Uterus (tissue), 4 donors: Measurements from ENCODE around the gene CATSPERE. TPM values are rescaled to one million over a fixed set of nuclear protein-coding genes. Genes with fewer than 3 reads are reported as not detected.

ENCODE experiments used
- DNase-seq, 2 donors: peaks; one replicate each; pipeline ENCODE4 v3.0.0-alpha.2; 2019 to 2020
- H3K27ac ChIP-seq, 2 donors: fragments of 200-600 bp; sonication (generic); 1 replicate in 1 of 2; 2 replicates in 1 of 2; pipeline ENCODE4 v1.5.1; 2016 to 2018
- H3K27me3 ChIP-seq, 2 donors: fragments of 200-600 bp; sonication (generic); one replicate each; pipeline ENCODE4 v1.5.1; 2018 to 2019; ENCODE audit warnings: control low read depth in 1 of 2
- H3K36me3 ChIP-seq, 2 donors: fragments of 200-600 bp; sonication (generic); one replicate each; pipeline ENCODE4 v1.5.1; 2019; ENCODE audit warnings: control low read depth in 1 of 2
- H3K4me1 ChIP-seq, 2 donors: fragments of 200-600 bp; sonication (generic); one replicate each; pipeline ENCODE4 v1.5.1; 2018 to 2019; ENCODE audit warnings: control low read depth in 1 of 2
- H3K4me3 ChIP-seq, 2 donors: fragments of 200-600 bp; sonication (generic); 1 replicate in 1 of 2; 2 replicates in 1 of 2; pipeline ENCODE4 v1.5.1; 2018 to 2019; ENCODE audit warnings: mild to moderate bottlenecking in 1 of 2
- H3K9me3 ChIP-seq, 2 donors: fragments of 200-600 bp; sonication (generic); one replicate each; pipeline ENCODE4 v1.5.1; 2019; ENCODE audit warnings: control low read depth in 1 of 2
- CTCF ChIP-seq, 4 experiments: fragments of 200-600 bp in 2 of 4; fragments of 450-650 bp in 2 of 4; sonication (generic) in 2 of 4; IDR thresholded peaks; one replicate each; pipeline ENCODE4 v1.5.1; 2016 to 2019; ENCODE audit warnings: antibody characterized with exemption in 4 of 4, mild to moderate bottlenecking in 2 of 4, moderate library complexity in 1 of 4
- POLR2A ChIP-seq, 2 donors: fragments of 450-650 bp; IDR thresholded peaks; one replicate each; pipeline ENCODE4 v1.6.1; 2016; ENCODE audit warnings: antibody characterized with exemption in 2 of 2, mild to moderate bottlenecking in 1 of 2, moderate library complexity in 1 of 2
- intact Hi-C: fragments of 100-400 bp; cut with DNase I; formaldehyde crosslinking; loops from one replicate; pipeline ENCODE4 v1.15.1; 2023; ENCODE audit warnings: low total_unique reads
- total RNA-seq, 4 donors: library from RNA; depleted of rRNA in 3 of 4; stranded (reverse); fragments of >200 nt in 3 of 4; gene quantifications; one replicate each; pipeline versions ENCODE4 v1.1.0 to v1.2.4, GENCODE V29; 2014 to 2023
- donor health status: DM: yes; HTN: yes; CAD: no.

The CATSPERE gene
- total RNA-seq, 4 donors from 2014 or later = 2.7 to 16.8 (median 4.3) TPM

GRCh38 chr1:244502630-244503029 lies 41.6 kb downstream of the CATSPERE start:
- intact Hi-C loops = no loop called here
- Histone ChIP-seq H3K4me1 (no peaks in the 10 kb centered on the region), H3K27me3 (no peaks in the 10 kb centered on the region), H3K4me3 (no peak overlapping the region), H3K9me3 (no peaks in the 10 kb centered on the region), H3K27ac (no peak overlapping the region), H3K36me3 (no peaks in the 10 kb centered on the region)
- no peak for TF ChIP-seq POLR2A (IDR thresholded peaks at IDR 0.05)
- no peak for TF ChIP-seq CTCF (IDR thresholded peaks at IDR 0.05)
- no peak for DNase-seq

GRCh38 chr1:244513493-244513892 lies 52.4 kb downstream of the CATSPERE start:
- no peaks in the 10 kb centered on the region for H3K4me1 ChIP-seq
- DNase-seq = no peak
- intact Hi-C loops = no loop called here
- H3K27ac ChIP-seq = no peak overlapping the region
- H3K9me3 ChIP-seq = peaks cover 0 to 11% of the 10 kb centered on the region in 2 donors
- H3K36me3 ChIP-seq = no peaks in the 10 kb centered on the region
- TF ChIP-seq POLR2A (IDR thresholded peaks at IDR 0.05) (no peak), CTCF (IDR thresholded peaks at IDR 0.05) (no peak)
- no peak overlapping the region for H3K4me3 ChIP-seq
- no peaks in the 10 kb centered on the region for H3K27me3 ChIP-seq

GRCh38 chr1:244515680-244516079 lies 54.6 kb downstream of the CATSPERE start:
- Histone ChIP-seq H3K27ac (no peak overlapping the region), H3K9me3 (peaks cover 0 to 6% of the 10 kb centered on the region in 2 donors), H3K4me3 (no peak overlapping the region), H3K27me3 (no peaks in the 10 kb centered on the region), H3K4me1 (no peaks in the 10 kb centered on the region), H3K36me3 (no peaks in the 10 kb centered on the region)
- no peak for DNase-seq
- intact Hi-C loops = no loop called here
- no peak for TF ChIP-seq CTCF (IDR thresholded peaks at IDR 0.05)
- TF ChIP-seq POLR2A (IDR thresholded peaks at IDR 0.05) = no peak

GRCh38 chr1:244536316-244536715 lies 75.2 kb downstream of the CATSPERE start:
- Histone ChIP-seq H3K9me3 (no peaks in the 10 kb centered on the region), H3K36me3 (no peaks in the 10 kb centered on the region), H3K4me1 (no peaks in the 10 kb centered on the region), H3K27ac (no peak overlapping the region), H3K27me3 (no peaks in the 10 kb centered on the region), H3K4me3 (no peak overlapping the region)
- intact Hi-C loops = no loop called here
- TF ChIP-seq POLR2A (IDR thresholded peaks at IDR 0.05) = no peak
- TF ChIP-seq CTCF (IDR thresholded peaks at IDR 0.05) = no peak
- no peak for DNase-seq

GRCh38 chr1:244545511-244545910 lies 84.4 kb downstream of the CATSPERE start:
- no peaks in the 10 kb centered on the region for H3K27me3 ChIP-seq
- peaks cover 0 to 6% of the 10 kb centered on the region in 2 donors for H3K9me3 ChIP-seq
- DNase-seq = no peak
- no peak overlapping the region for H3K27ac ChIP-seq
- TF ChIP-seq POLR2A (IDR thresholded peaks at IDR 0.05) = no peak
- TF ChIP-seq CTCF (IDR thresholded peaks at IDR 0.05) = no peak
- H3K4me3 ChIP-seq = no peak overlapping the region
- H3K4me1 ChIP-seq = no peaks in the 10 kb centered on the region
- intact Hi-C loops = no loop called here
- no peaks in the 10 kb centered on the region for H3K36me3 ChIP-seq
